DND-41 (cell line): ENCODE results near the gene SPAG16.

Experiments
- CTCF ChIP-seq: IDR thresholded peaks from 2 replicates; pipeline ENCODE4 v1.5.1; 2012; ENCODE audit warnings: borderline replicate concordance, low read length, moderate library complexity, mild to moderate bottlenecking; ENCODE audit not compliant: poor library complexity, severe bottlenecking; ENCODE audit errors: extremely low read depth
- EZH2 ChIP-seq: IDR thresholded peaks from 3 replicates; pipeline ENCODE4 v1.6.1; 2012; ENCODE audit warnings: borderline replicate concordance, low read depth, mild to moderate bottlenecking, moderate library complexity, low read length, inconsistent platforms; ENCODE audit not compliant: severe bottlenecking

- TF ChIP-seq CTCF (no peak), EZH2 (no peak)
Observed at GRCh38 chr2:214098811-214099210, 814.5 kb downstream of the SPAG16 start.
